Common myeloid progenitor, CD34-positive (primary cell): Measurements from ENCODE around the gene RABAC1.
A peak's percentile ranks its signal among the peaks of the same experiment; 100 is the strongest.

ENCODE experiments used
- CTCF ChIA-PET: fragments of 350-600 bp; sonication (Branson Sonifier 250); formaldehyde crosslinking; loops from one replicate; lab custom pipeline; 2021; ENCODE audit warnings: antibody characterized with exemption; lab: Charles Lee
- POLR2A ChIA-PET: fragments of 350-600 bp; sonication (Branson Sonifier 250); formaldehyde crosslinking; loops from one replicate; lab custom pipeline; 2021; ENCODE audit warnings: antibody characterized with exemption; lab: Charles Lee
- DNase-seq, 3 donors: peaks; one replicate each; pipeline versions ENCODE4 v3.0.0 to v3.0.0-alpha.2; 2013
- H3K27ac ChIP-seq, 2 experiments: 1 replicate in 1 of 2; 2 replicates in 1 of 2; pipeline ENCODE4 v1.7.0; 2013; ENCODE audit warnings: inconsistent platforms in 2 of 2, low read length in 2 of 2, mild to moderate bottlenecking in 2 of 2, low read depth in 1 of 2, moderate library complexity in 1 of 2; ENCODE audit not compliant: severe bottlenecking in 2 of 2, insufficient read depth in 1 of 2, poor library complexity in 1 of 2
- H3K27me3 ChIP-seq, 5 experiments: replicated peaks in 2 of 5; 1 replicate in 3 of 5; 2 replicates in 2 of 5; pipeline versions ENCODE4 v1.6.1 to v1.7.0; 2013; ENCODE audit warnings: low read length in 4 of 5, mild to moderate bottlenecking in 2 of 5, moderate library complexity in 2 of 5, inconsistent platforms in 1 of 5; ENCODE audit not compliant: insufficient read depth in 5 of 5, control insufficient read depth in 4 of 5
- H3K36me3 ChIP-seq, 4 experiments: 1 replicate in 2 of 4; 2 replicates in 2 of 4; pipeline versions ENCODE4 v1.6.1 to v1.7.0; 2013; ENCODE audit warnings: low read length in 3 of 4, control low read depth in 1 of 4, mild to moderate bottlenecking in 1 of 4; ENCODE audit not compliant: control insufficient read depth in 4 of 4, insufficient read depth in 4 of 4
- H3K4me1 ChIP-seq, 4 experiments: 1 replicate in 3 of 4; 2 replicates in 1 of 4; pipeline versions ENCODE4 v1.6.1 to v1.7.1; 2013; ENCODE audit warnings: low read length in 3 of 4, mild to moderate bottlenecking in 3 of 4, control low read depth in 1 of 4, inconsistent platforms in 1 of 4, moderate library complexity in 1 of 4; ENCODE audit not compliant: control insufficient read depth in 4 of 4, insufficient read depth in 4 of 4; ENCODE audit errors: control extremely low read depth in 1 of 4
- H3K4me3 ChIP-seq, 7 experiments: 1 replicate in 4 of 7; 2 replicates in 3 of 7; pipeline versions ENCODE4 v1.5.1 to v1.7.0; 2013; ENCODE audit warnings: mild to moderate bottlenecking in 7 of 7, low read length in 6 of 7, moderate library complexity in 6 of 7, inconsistent platforms in 2 of 7, low read depth in 2 of 7, control low read depth in 1 of 7; ENCODE audit not compliant: insufficient read depth in 4 of 7, control insufficient read depth in 1 of 7; ENCODE audit errors: extremely low read depth in 1 of 7
- H3K9me3 ChIP-seq, 5 experiments: 1 replicate in 4 of 5; 2 replicates in 1 of 5; pipeline versions ENCODE4 v1.6.1 to v1.7.1; 2013; ENCODE audit warnings: low read length in 4 of 5, mild to moderate bottlenecking in 2 of 5, inconsistent platforms in 1 of 5, low read depth in 1 of 5, moderate library complexity in 1 of 5; ENCODE audit not compliant: control insufficient read depth in 4 of 5, insufficient read depth in 2 of 5; ENCODE audit errors: control extremely low read depth in 1 of 5
- WGBS: methylation state at CpG from one replicate; pipeline ENCODE4 v1.1.5; 2013; ENCODE audit not compliant: insufficient coverage; 5-methylcytosine and 5-hydroxymethylcytosine counted together

The RABAC1 gene

GRCh38 chr19:41928754-41929535 is 30.2 kb downstream of the RABAC1 start:
- DNase-seq: peak in 2 of 3 donors; percentile 70 to 85
- no peaks in the 10 kb centered on the region for H3K36me3 ChIP-seq
- peak overlapping the region; percentile 16 to 80 (median 53) for H3K4me3 ChIP-seq
- ChIA-PET POLR2A (interaction anchor here (0.7 kb wide), 1 partner anchor 39 kb away, joined by 3 read pairs; no protein-coding TSS in a partner anchor), CTCF (interaction anchor here (0.7 to 2.7 kb wide), 4 partner anchors 22 to 59 kb away, joined by 3 to 11 read pairs (median 4); no protein-coding TSS in a partner anchor)
- no peak overlapping the region for H3K27ac ChIP-seq
- H3K4me1 ChIP-seq: peaks cover 0 to 23% (median 22%) of the 10 kb centered on the region in 4 experiments
- peaks cover 0 to 70% (median 49%) of the 10 kb centered on the region in 5 experiments for H3K27me3 ChIP-seq
- 6% methylated on average over 24 of the region's 29 CpGs for WGBS
- no peaks in the 10 kb centered on the region for H3K9me3 ChIP-seq

GRCh38 chr19:41928221-41928683 is 30.9 kb downstream of the RABAC1 start, which contains the start of gene ERFL:
Gene ERFL (minus strand): TSS chr19:41928449. CDS start chr19:41912919, 15,530 bp downstream.
- peaks cover 0 to 19% (median 17%) of the 10 kb centered on the region in 4 experiments for H3K4me1 ChIP-seq
- no peaks in the 10 kb centered on the region for H3K9me3 ChIP-seq
- DNase-seq: no peak
- H3K27ac ChIP-seq: no peak within 1 kb of the TSS
- ChIA-PET CTCF (interaction anchor here (1.2 to 1.4 kb wide), 2 partner anchors 13 to 55 kb away, joined by 3 to 4 read pairs; no protein-coding TSS in a partner anchor), POLR2A (no interaction called here)
- peaks cover 0 to 73% (median 50%) of the 10 kb centered on the region in 5 experiments for H3K27me3 ChIP-seq
- H3K36me3 ChIP-seq: no peaks in the 10 kb centered on the region
- 0% methylated on average over 37 of the region's 49 CpGs for WGBS
- H3K4me3 ChIP-seq: peak within 1 kb of the TSS; percentile 48 to 80 (median 61)

- CTCF ChIA-PET: interaction anchor here (1.2 to 1.4 kb wide), 2 partner anchors 14 to 54 kb away, joined by 3 to 4 read pairs; no protein-coding TSS in a partner anchor
- POLR2A ChIA-PET: no interaction called here
- peaks cover 0 to 79% (median 56%) of the 10 kb centered on the region in 5 experiments for H3K27me3 ChIP-seq
Measured at GRCh38 chr19:41927497-41928192, 31.5 kb downstream of the RABAC1 start.

GRCh38 chr19:41926763-41927496 is 32.2 kb downstream of the RABAC1 start:
- Histone ChIP-seq H3K9me3 (no peaks in the 10 kb centered on the region), H3K4me1 (peaks cover 0 to 19% (median 15%) of the 10 kb centered on the region in 4 experiments), H3K36me3 (no peaks in the 10 kb centered on the region), H3K27ac (no peak overlapping the region), H3K27me3 (peaks cover 0 to 86% (median 62%) of the 10 kb centered on the region in 5 experiments), H3K4me3 (no peak overlapping the region)
- ChIA-PET POLR2A (no interaction called here), CTCF (interaction anchor here (1.4 kb wide), 1 partner anchor 54 kb away, joined by 4 read pairs; no protein-coding TSS in a partner anchor)
- 63% methylated on average over 7 of the region's 16 CpGs for WGBS
- no peak for DNase-seq

More at GRCh38 chr19:41927497-41928192, 31.5 kb downstream of the RABAC1 start:
- WGBS: 19% methylated on average over 18 of the region's 43 CpGs
- Histone ChIP-seq H3K27ac (no peak overlapping the region), H3K4me3 (peak overlapping the region; percentile 48 to 80 (median 61)), H3K9me3 (no peaks in the 10 kb centered on the region), H3K36me3 (no peaks in the 10 kb centered on the region), H3K4me1 (peaks cover 0 to 17% (median 15%) of the 10 kb centered on the region in 4 experiments)
- no peak for DNase-seq

GRCh38 chr19:41926028-41926762 is 32.9 kb downstream of the RABAC1 start:
- no peak overlapping the region for H3K4me3 ChIP-seq
- no peaks in the 10 kb centered on the region for H3K36me3 ChIP-seq
- peaks cover 0 to 93% (median 64%) of the 10 kb centered on the region in 5 experiments for H3K27me3 ChIP-seq
- H3K4me1 ChIP-seq: peaks cover 0 to 24% (median 19%) of the 10 kb centered on the region in 4 experiments
- POLR2A ChIA-PET: interaction anchor here (0.6 kb wide), 1 partner anchor 17 kb away, joined by 3 read pairs; no protein-coding TSS in a partner anchor
- no peaks in the 10 kb centered on the region for H3K9me3 ChIP-seq
- CTCF ChIA-PET: no interaction called here
- 64% methylated on average over 9 of the region's 27 CpGs for WGBS
- H3K27ac ChIP-seq: no peak overlapping the region
- DNase-seq: no peak
